HG02678 (cell line): ENCODE measurements around the gene EVI5.
"Not testable (repeated sequence)": the region's sequence is repeated elsewhere in the genome, so short reads cannot be mapped to it uniquely, and the experiment has no call there.

ENCODE experiments used
- ATAC-seq: cut with Tn5 transposase; IDR thresholded peaks from one replicate; pipeline ENCODE4 v1.9.1; 2021; ENCODE audit warnings: mild to moderate bottlenecking, moderate library complexity; ENCODE audit not compliant: unreplicated experiment

The EVI5 gene

GRCh38 chr1:92527670-92528069 lies 257.2 kb downstream of the EVI5 start:
- no peak for ATAC-seq

DNA sequence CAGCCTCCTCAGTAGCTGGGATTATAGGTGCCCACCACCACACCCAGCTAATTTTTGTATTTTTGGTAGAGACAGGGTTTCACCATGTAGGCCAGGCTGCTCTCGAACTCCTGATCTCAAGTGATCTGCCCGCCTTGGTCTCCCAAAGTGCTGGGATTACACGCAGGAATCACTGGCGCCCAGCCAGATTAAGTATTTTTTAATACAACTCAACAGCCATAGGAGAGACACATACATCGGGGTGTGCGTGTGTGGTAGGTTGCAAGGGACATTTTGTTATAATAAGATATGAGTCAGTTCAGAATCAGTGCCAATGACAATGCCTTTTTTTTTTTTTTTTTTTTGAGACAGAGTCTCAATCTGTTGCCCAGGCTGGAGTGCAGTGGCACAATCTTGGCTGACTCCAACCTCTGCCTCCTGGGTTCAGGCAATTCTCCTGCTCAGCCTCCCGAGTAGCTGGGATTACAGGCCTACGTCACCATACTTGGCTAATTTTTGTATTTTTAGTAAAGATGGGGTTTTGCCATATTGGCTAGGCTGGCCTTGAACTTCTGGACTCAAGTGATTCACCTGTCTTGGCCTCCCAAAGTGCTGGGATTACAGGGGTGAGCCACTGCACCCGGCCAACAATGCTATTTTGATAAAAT lies 259.8 kb downstream of the EVI5 start:
- ATAC-seq = not testable (repeated sequence)

GRCh38 chr1:92519043-92519442 lies 265.9 kb downstream of the EVI5 start:
- no peak for ATAC-seq

DNA sequence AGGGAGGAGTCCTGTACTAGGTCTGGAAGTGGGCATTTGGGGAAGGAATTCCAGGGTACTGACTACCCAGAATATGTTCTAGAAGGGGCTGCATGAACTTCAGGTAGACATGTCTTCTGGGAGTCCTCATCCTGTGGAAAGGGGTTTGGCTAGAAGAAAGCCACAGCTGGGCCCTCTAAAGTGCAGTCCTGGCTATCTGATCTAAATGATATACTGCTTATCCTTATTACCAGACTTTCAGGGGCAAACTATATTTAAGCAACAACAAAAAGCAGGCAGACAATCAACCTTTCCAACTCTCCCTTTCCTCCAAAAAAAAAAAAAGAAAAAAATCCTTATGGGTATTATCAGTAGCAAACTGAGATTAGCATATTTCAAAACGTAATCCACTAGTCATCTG lies 268.3 kb downstream of the EVI5 start:
- no peak for ATAC-seq

DNA sequence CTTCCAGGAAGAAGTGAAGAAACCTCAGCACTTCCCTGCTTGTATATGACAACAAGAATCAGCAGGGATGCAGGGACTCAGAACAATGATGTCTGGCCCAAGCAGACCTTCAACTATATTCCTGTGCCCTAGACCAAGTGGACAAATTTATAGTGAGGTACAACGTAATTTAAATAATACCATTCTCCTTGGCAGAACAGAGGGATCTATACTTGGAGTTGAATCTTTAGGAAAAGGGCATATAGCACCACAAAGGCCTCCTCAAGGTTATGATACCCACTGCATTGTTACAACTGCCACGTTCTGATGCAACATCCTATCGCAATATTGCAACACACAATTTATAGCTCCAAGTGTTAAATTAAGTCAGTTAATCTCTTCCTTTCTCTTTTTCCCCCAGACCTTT lies 269.1 kb downstream of the EVI5 start:
- no peak for ATAC-seq

DNA sequence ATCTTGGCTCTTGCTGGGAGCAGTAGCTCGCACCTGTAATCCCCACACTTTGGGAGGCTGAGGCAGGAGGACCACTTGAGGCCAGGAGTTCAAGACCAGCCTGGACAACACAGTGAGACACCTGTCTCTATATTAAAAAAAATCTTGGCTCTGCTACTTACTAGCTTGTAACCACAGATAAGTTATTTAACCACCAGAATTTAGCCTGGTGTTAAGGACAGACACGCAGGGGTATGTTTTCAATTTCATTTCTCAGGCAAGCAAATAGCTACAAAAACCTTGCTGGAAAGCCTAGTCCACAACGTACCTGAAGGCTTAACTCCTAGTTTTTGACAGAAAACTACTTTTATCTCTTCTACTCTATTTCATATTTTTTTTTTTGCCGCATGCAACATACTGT lies 273.4 kb downstream of the EVI5 start:
- ATAC-seq = peak; percentile 86

DNA sequence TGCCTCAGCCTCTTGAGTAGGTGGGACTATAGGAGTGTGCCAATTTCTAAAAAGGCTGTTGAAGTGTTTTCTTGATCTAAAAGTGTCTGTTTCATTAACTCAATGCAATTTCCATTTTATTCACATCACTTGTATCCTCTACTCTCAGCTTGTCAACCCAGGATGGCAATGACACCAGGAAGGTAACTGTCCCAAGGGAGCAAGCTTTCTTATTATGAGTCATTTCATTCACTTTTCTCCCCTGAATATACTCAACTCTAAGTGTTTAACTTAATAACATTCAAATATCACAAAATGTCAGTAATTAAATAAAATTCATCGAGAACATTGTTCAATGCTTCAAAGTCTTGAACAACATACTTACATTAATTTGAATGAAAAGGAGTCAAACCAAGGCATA lies 275.3 kb downstream of the EVI5 start:
- no peak for ATAC-seq

GRCh38 chr1:92505015-92505692 lies 279.8 kb downstream of the EVI5 start:
- ATAC-seq = no peak

GRCh38 chr1:92504291-92505014 lies 280.5 kb downstream of the EVI5 start:
- no peak for ATAC-seq

GRCh38 chr1:92503926-92504285 lies 281.0 kb downstream of the EVI5 start:
- no peak for ATAC-seq

GRCh38 chr1:92503043-92503925 lies 281.6 kb downstream of the EVI5 start:
- peak; percentile 47 for ATAC-seq

DNA sequence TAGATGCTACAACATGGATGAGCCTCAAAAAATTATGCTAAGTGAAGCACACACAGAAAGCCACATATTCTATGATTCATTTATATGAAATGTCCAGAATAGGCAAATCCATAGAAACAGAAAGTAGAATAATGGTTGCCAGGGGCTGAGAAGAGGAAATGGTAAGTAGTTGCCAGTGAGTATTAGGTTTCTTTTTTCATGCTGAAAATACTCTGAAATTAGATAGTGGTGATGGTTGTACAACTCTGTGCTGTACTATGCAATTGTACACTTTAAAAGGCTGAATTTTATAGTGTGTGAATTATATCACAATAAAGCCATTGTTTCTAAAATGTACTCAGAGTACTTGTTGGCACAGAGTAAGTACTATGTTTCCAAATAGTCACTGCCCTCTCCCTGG lies 282.7 kb downstream of the EVI5 start:
- peak; percentile 70 for ATAC-seq

- no peak for ATAC-seq
Measured at GRCh38 chr1:92500552-92500951, 284.4 kb downstream of the EVI5 start.

DNA sequence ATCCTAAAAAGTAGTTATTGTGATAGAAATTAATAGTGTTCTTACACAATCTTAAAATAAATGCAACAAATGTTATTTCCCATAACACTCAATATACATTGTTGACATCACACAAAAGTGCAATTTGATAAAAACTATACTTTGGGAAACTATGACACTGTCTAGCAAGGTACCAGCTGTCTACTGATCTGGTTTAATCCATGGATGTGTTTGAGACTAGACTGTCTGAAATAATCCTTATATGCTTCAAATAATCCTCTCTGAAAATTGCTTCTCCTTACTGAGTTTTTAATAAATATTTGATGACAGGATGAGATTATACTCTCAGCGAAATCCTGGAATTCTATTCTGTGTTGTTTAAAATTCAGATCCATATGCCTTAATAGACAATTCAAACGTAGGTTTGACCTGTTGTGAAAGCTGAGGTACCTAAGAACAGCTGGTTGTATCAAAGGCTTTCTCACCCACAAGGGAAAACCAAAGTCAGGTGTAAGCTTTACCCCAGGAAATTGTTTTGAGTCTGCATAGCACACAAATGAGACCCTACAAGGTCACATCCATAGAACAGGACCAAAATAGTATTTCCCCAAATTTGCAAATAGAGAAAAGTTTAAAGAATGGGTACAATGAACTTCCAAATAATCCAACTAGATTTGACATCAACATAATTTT lies 289.4 kb downstream of the EVI5 start:
- no peak for ATAC-seq

GRCh38 chr1:92494485-92495141 lies 290.3 kb downstream of the EVI5 start:
- ATAC-seq = no peak

GRCh38 chr1:92493139-92493538 lies 291.8 kb downstream of the EVI5 start:
- no peak for ATAC-seq

DNA sequence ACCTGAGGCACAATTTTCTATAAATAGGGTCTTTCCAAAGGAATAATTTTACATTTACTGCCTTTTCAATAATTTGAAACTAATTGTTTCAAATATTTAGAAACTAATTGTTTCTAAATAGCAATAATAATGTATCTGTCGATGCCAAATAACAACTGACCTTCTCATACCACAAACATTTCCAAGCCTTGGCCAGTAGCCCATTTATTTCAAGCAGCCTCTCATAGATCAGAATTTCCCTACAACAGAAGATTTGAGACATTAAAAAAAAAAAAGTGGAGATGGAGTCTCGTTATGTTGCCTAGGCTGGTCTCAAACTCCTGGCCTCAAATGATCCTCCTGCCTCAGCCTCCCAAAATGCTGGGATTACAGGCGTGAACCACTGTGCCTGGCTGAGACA lies 296.1 kb downstream of the EVI5 start:
- no peak for ATAC-seq

GRCh38 chr1:92488416-92488815 lies 296.5 kb downstream of the EVI5 start:
- no peak for ATAC-seq

DNA sequence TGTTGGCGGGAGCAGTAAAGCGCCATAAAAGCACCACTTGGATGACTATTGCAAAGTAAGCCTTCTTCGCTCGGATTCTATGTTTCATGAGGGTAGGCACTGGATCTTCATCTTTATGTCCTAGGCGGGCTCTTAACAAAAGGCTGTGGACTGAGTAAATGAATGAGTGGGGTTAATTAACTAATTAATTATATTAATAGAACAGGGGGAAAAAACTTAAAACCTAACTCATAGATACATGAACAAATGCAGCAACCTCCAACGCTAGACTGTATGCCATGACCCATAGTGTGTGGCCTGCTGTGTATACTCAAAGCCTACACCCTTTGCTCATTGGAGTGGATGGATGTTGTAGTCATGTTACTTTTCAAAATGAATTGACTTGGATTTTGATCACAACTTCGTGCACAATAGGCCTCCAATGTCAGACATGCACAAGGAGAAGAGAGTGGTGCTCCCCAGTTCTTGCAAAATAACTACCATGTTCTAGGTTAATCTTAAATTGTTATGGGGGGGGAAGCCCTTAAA lies 297.8 kb downstream of the EVI5 start:
- ATAC-seq = no peak
